ENCODE measurements around the gene OAS1.
"Not testable (repeated sequence)": the region's sequence is repeated elsewhere in the genome, so short reads cannot be mapped to it uniquely, and the experiment has no call there.

The OAS1 gene

GRCh38 chr12:112950701-112951100 is 43.9 kb downstream of the OAS1 start:
- no peak for TF ChIP-seq CTCF (conservative IDR thresholded peaks at IDR 0.05; ENCODE audit: low read depth)
- CTCF ChIA-PET, result interaction anchor here (0.6 kb wide), 1 partner anchor 141 kb away, joined by 3 read pairs; no protein-coding TSS in a partner anchor
- POLR2A ChIA-PET (ENCODE audit: low non-redundant PET), result no interaction called here
- no peak overlapping the region for H3K27ac ChIP-seq
- no peak for DNase-seq (ENCODE audit: low spot score)

GRCh38 chr12:112957125-112957524 is 50.4 kb downstream of the OAS1 start:
- POLR2A ChIA-PET (ENCODE audit: low non-redundant PET); DNase-seq (ENCODE audit: low spot score); H3K27ac ChIP-seq: not testable (repeated sequence)
- CTCF ChIA-PET, result interaction anchor here (0.6 kb wide), 1 partner anchor 40 kb away, joined by 3 read pairs; no protein-coding TSS in a partner anchor

- CTCF ChIA-PET, result interaction anchor here (0.6 to 1.1 kb wide), 2 partner anchors 46 to 58 kb away, joined by 3 to 5 read pairs; no protein-coding TSS in a partner anchor
- no peak overlapping the region for H3K27ac ChIP-seq
- POLR2A ChIA-PET (ENCODE audit: low non-redundant PET), result no interaction called here
- no peak for TF ChIP-seq CTCF (conservative IDR thresholded peaks at IDR 0.05; ENCODE audit: low read depth)
- DNase-seq (ENCODE audit: low spot score), result no peak
Observed at GRCh38 chr12:112961074-112961473, 54.3 kb downstream of the OAS1 start.

- no peak for TF ChIP-seq CTCF (conservative IDR thresholded peaks at IDR 0.05; ENCODE audit: low read depth)
- no peak overlapping the region for H3K27ac ChIP-seq
- ChIA-PET POLR2A (ENCODE audit: low non-redundant PET) (no interaction called here), CTCF (interaction anchor here (0.5 to 1.1 kb wide), 3 partner anchors 46 to 877 kb away, joined by 3 read pairs; no protein-coding TSS in a partner anchor)
- DNase-seq (ENCODE audit: low spot score), result no peak
Observed at GRCh38 chr12:112961536-112961935, 54.8 kb downstream of the OAS1 start.

- CTCF ChIA-PET, result no interaction called here
- no peak for DNase-seq (ENCODE audit: low spot score)
- POLR2A ChIA-PET (ENCODE audit: low non-redundant PET), result no interaction called here
Observed at GRCh38 chr12:112962561-112962960, 55.8 kb downstream of the OAS1 start.

GRCh38 chr12:112963227-112963861 is 56.6 kb downstream of the OAS1 start:
- no peak for DNase-seq (ENCODE audit: low spot score)
- ChIA-PET POLR2A (ENCODE audit: low non-redundant PET) (no interaction called here), CTCF (no interaction called here)
- no peak for TF ChIP-seq CTCF (conservative IDR thresholded peaks at IDR 0.05; ENCODE audit: low read depth)
- no peak overlapping the region for H3K27ac ChIP-seq

More at GRCh38 chr12:112962561-112962960, 55.8 kb downstream of the OAS1 start:
- no peak for TF ChIP-seq CTCF (conservative IDR thresholded peaks at IDR 0.05; ENCODE audit: low read depth)
- no peak overlapping the region for H3K27ac ChIP-seq

GRCh38 chr12:112964067-112964670 is 57.4 kb downstream of the OAS1 start:
- ChIA-PET CTCF (no interaction called here), POLR2A (ENCODE audit: low non-redundant PET) (no interaction called here)
- no peak for DNase-seq (ENCODE audit: low spot score)
- TF ChIP-seq CTCF (conservative IDR thresholded peaks at IDR 0.05; ENCODE audit: low read depth), result no peak
- no peak overlapping the region for H3K27ac ChIP-seq
